HG02870 (cell line): ENCODE data around the gene CFAP46.
"Not testable (repeated sequence)": the region's sequence is repeated elsewhere in the genome, so short reads cannot be mapped to it uniquely, and the experiment has no call there.

Experiments used
- ATAC-seq: cut with Tn5 transposase; IDR thresholded peaks from one replicate; pipeline ENCODE4 v1.9.1; 2021; ENCODE audit warnings: mild to moderate bottlenecking, moderate library complexity; ENCODE audit not compliant: unreplicated experiment

The CFAP46 gene

GRCh38 chr10:132847856-132848255 is 94.5 kb downstream of the CFAP46 start:
- ATAC-seq = no peak

DNA sequence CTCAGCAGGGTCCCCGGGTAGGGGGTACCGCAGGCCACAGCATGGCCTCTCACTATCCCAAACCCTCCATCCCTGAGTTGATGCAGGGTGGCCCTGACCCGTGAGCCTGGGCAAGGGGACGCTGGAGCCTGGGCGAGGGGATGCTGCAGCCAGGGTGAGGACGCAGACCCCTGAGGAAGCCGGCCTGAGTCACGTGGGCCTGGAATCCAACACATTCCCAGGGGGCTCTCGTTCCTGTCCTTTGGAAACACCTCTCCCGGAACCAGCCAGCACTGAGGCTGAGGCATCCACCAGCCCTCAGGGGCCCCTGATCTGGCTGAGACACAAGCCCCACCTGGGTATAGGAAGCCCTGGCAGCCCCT is 95.0 kb downstream of the CFAP46 start:
- no peak for ATAC-seq

DNA sequence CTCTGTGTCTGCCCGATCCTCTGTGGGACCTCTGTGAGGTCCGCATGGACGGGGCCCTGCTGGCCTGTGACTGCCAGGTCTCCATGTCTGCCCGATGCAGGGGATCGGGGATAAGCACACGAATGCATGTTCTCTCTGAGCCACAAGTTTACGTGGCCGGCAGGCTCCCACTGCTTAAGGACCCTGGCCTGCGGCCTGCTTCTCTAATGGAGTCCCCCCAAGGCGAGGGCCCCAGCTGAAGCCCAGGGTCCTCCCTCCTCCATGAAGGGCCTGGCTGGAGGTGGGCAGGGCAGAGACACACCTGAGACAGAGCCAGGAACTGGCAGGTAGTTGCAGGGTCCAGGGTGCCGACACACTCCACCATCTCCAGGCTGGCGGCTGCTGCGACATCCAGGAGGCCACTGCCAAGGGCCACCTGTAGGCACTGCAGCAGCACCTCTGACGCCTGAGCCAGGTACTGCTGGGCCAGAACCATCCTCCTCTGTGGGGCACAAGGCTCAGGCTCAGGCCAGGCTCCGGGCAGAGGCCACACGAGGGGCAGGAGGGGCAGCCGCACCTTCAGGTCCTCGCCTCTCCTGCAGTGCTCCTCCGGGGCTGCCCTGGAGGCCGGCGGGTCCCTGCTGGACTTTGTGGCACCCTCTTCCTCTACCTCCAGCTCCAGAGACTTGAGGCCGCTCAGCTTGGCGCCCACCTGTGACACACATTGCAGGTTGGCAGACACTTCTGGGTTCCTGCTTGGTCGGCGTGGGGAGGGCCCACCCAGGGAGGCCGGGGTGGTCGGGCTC is 95.5 kb downstream of the CFAP46 start:
- no peak for ATAC-seq

- no peak for ATAC-seq
Measured at GRCh38 chr10:132845780-132846595, 96.4 kb downstream of the CFAP46 start.

- ATAC-seq = no peak
Measured at GRCh38 chr10:132845041-132845551, 97.3 kb downstream of the CFAP46 start.

GRCh38 chr10:132844069-132844809 is 98.1 kb downstream of the CFAP46 start:
- no peak for ATAC-seq

DNA sequence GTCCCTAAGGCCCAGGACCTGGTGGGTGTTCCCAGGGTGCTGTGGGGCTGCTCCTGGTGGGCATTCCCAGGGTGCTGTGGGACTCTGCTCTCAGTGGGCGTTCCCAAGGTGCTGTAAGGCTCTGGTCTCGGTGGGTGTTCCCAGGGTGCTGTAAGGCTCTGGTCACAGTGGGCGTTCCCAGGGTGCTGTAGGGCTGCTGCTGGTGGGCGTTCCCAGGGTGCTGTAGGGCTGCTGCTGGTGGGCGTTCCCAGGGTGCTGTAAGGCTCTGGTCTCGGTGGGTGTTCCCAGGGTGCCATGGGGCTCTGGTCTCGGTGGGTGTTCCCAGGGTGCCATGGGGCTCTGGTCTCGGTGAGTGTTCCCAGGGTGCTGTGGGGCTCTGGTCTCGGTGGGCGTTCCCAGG is 99.1 kb downstream of the CFAP46 start:
- not testable (repeated sequence) for ATAC-seq

GRCh38 chr10:132842397-132842796 is 100.0 kb downstream of the CFAP46 start:
- ATAC-seq = no peak

- ATAC-seq = no peak
Measured at GRCh38 chr10:132841615-132841975, 100.8 kb downstream of the CFAP46 start.

- ATAC-seq = no peak
Measured at GRCh38 chr10:132840698-132841614, 101.4 kb downstream of the CFAP46 start.

DNA sequence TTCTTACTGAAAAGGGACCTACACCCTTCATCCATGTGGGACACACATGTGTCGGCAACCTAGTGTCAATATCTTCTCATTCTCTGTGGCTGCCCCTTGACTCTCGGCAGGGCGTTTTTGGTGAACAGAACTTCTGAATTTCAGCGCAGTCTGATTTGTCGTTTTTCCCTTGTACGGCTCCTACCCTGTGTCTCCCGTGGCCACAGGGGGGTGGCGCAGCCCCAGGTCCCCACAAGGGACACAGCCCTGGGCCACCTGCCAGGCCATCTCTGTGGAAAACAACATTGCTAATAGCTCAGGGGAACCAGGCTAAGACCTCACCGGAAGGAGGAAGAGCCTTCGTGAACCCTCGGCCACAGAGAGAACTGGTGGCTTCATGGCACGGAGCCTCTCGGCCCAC is 103.3 kb downstream of the CFAP46 start:
- ATAC-seq = no peak

DNA sequence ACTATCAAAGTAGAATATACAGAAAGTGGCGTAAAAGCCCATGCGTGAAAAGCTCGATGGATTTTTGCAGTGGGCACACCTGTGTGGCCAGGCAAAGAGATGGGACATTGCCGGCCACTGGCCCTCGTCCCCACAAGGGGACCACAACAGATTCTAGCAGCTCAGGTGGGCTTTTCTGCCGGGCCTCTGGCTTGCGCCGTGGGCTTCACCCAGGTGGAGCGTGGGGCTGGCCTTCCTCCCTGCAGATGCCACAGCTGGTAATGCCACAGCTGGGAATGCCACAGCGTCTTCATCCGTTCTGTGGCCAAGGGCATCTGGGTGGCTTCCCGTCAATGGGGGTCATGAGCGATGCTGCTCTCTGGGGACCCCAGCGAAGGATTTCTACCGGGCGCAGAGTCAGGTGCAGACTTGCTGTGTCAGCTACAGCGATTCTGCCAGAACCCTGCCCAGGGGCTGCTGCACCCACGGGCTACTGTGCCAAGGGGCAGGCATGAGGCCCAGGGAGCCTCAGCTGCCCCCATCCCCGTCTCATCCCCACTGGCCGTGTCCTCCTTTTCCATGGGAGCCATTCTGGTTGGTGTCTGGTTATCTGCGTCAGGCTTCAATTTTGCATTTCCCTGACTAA is 103.9 kb downstream of the CFAP46 start:
- no peak for ATAC-seq

DNA sequence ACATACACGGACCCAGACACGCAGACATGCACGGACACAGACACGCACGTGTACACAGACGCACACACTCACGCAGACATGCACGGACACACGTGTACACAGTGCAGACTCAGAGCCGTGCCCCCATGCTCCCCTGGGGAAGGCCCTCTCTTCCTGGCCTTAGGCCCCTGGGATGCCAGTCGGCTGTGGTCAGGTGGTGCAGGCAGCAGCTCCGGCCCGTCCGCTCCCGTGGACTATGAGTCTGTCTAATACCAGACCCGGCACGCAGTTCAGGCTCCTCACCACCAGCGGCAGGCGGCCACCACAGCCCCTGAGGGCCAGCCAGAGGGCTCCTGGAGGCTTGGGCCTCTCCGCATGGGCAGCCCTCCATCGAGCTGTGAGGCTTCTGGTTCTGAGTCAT is 104.5 kb downstream of the CFAP46 start:
- ATAC-seq = no peak

- ATAC-seq = no peak
Measured at GRCh38 chr10:132836832-132837540, 105.4 kb downstream of the CFAP46 start.

GRCh38 chr10:132836248-132836831 is 106.0 kb downstream of the CFAP46 start:
- no peak for ATAC-seq

DNA sequence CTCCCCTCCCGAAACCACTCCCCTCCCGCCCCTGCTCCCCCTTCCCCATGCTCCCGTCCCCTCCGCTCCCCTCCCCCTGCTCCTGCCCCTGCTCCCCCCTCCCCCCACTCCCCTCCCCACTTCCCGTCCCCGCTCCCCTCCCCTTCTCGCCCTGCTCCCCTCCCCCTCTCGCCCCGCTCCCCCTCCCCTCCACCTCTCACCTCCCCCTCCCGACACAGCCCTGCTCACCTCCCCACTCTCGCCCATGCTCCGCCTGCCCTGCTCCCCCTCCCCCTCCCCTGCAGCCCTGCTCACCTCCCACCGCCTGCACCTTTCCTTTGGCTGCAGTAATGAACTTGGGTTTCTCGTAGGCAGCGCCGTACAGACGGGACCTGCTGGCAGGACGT is 106.5 kb downstream of the CFAP46 start:
- ATAC-seq = no peak

GRCh38 chr10:132834891-132835847 is 107.2 kb downstream of the CFAP46 start:
- ATAC-seq = no peak

GRCh38 chr10:132834311-132834761 is 108.0 kb downstream of the CFAP46 start:
- ATAC-seq = no peak
